Neural cell (in vitro differentiated cells): Measurements from ENCODE around the gene P2RY11. TPM values are rescaled to one million over a fixed set of nuclear protein-coding genes. Genes with fewer than 3 reads are reported as not detected.

Source experiments
- H2AFZ ChIP-seq: fragments of 200-600, 300-800 bp; sonication (generic), shearing (Covaris generic); 2 replicates; pipeline ENCODE4 v1.6.0; 2014; ENCODE audit warnings: low read depth, mild to moderate bottlenecking, antibody characterized with exemption, low read length, moderate library complexity
- H3F3A ChIP-seq: fragments of 200-600 bp; shearing (Covaris generic); 2 replicates; pipeline ENCODE4 v1.6.1; 2016; ENCODE audit warnings: mild to moderate bottlenecking, moderate library complexity, mixed read lengths, antibody characterized with exemption, low read length; ENCODE audit not compliant: insufficient read depth, poor library complexity, severe bottlenecking
- H3K27ac ChIP-seq: fragments of 200-600, 300-800 bp; sonication (generic), shearing (Covaris generic); 2 replicates; pipeline ENCODE4 v1.5.1; 2014; ENCODE audit warnings: mild to moderate bottlenecking, low read length, moderate library complexity
- H3K27me3 ChIP-seq: fragments of 300-800, 200-600 bp; sonication (generic), shearing (Covaris generic); 2 replicates; pipeline ENCODE4 v1.6.0; 2014; ENCODE audit warnings: mild to moderate bottlenecking, low read depth, low read length, moderate library complexity; ENCODE audit not compliant: insufficient read depth
- H3K36me3 ChIP-seq: fragments of 300-800, 200-600 bp; sonication (generic), shearing (Covaris generic); 2 replicates; pipeline ENCODE4 v1.5.1; 2014; ENCODE audit warnings: mild to moderate bottlenecking, antibody characterized with exemption, low read length, moderate library complexity; ENCODE audit not compliant: insufficient read depth
- H3K4me2 ChIP-seq: fragments of 300-800, 200-600 bp; sonication (generic), shearing (Covaris generic); 2 replicates; pipeline ENCODE4 v1.6.0; 2014; ENCODE audit warnings: mild to moderate bottlenecking, low read length
- H3K4me3 ChIP-seq: fragments of 300-800, 200-600 bp; sonication (generic), shearing (Covaris generic); 2 replicates; pipeline ENCODE4 v1.5.1; 2014; ENCODE audit warnings: mild to moderate bottlenecking, low read length, moderate library complexity
- H3K79me2 ChIP-seq: fragments of 200-600 bp; shearing (Covaris generic); replicated peaks from 2 replicates; pipeline ENCODE4 v1.6.0; 2014; ENCODE audit warnings: mild to moderate bottlenecking, low read length, moderate library complexity; ENCODE audit not compliant: insufficient read depth
- H3K9ac ChIP-seq: fragments of 300-800, 200-600 bp; sonication (generic), shearing (Covaris generic); 2 replicates; pipeline ENCODE4 v1.6.1; 2016; ENCODE audit warnings: mild to moderate bottlenecking, low read length, mixed read lengths
- H3K9me2 ChIP-seq: fragments of 200-600 bp; shearing (Covaris generic); 2 replicates; pipeline ENCODE4 v1.6.1; 2016; ENCODE audit warnings: mild to moderate bottlenecking, low read length, mixed read lengths; ENCODE audit not compliant: insufficient read depth
- H3K9me3 ChIP-seq: fragments of 200-600, 300-800 bp; sonication (generic), shearing (Covaris generic); 2 replicates; pipeline ENCODE4 v1.6.1; 2016; ENCODE audit warnings: mild to moderate bottlenecking, mixed run types, low read length, moderate library complexity, mixed read lengths
- H4K20me1 ChIP-seq: fragments of 200-600 bp; shearing (Covaris generic); 2 replicates; pipeline ENCODE4 v1.6.1; 2016; ENCODE audit warnings: mild to moderate bottlenecking, mixed run types; ENCODE audit not compliant: insufficient read depth
- EP300 ChIP-seq: fragments of 450-650 bp; conservative IDR thresholded peaks from 2 replicates; pipeline ENCODE4 v1.6.1; 2014; ENCODE audit warnings: antibody characterized with exemption, mild to moderate bottlenecking, moderate library complexity; ENCODE audit not compliant: poor library complexity, severe bottlenecking
- EZH2 ChIP-seq: fragments of 200-600, 300-800 bp; shearing (Covaris generic), sonication (generic); IDR thresholded peaks from 2 replicates; pipeline ENCODE4 v1.6.1; 2014; ENCODE audit warnings: antibody characterized with exemption, low read length, borderline replicate concordance, mild to moderate bottlenecking; ENCODE audit not compliant: insufficient read depth, poor library complexity, severe bottlenecking
- RAD21 ChIP-seq: fragments of 450-650 bp; conservative IDR thresholded peaks from 2 replicates; pipeline ENCODE4 v1.6.1; 2014; ENCODE audit warnings: antibody characterized with exemption, mild to moderate bottlenecking, moderate library complexity
- REST ChIP-seq: IDR thresholded peaks from 2 replicates; pipeline ENCODE4 v1.6.1; 2012; ENCODE audit warnings: borderline replicate concordance
- SMC3 ChIP-seq: fragments of 450-650 bp; conservative IDR thresholded peaks from 2 replicates; pipeline ENCODE4 v1.6.1; 2014; ENCODE audit warnings: antibody characterized with exemption, mild to moderate bottlenecking, moderate library complexity; ENCODE audit not compliant: poor library complexity
- TAF1 ChIP-seq: IDR thresholded peaks from 2 replicates; pipeline ENCODE4 v1.6.1; 2012; ENCODE audit warnings: low read depth
- polyA plus RNA-seq: library from polyadenylated mRNA; depleted of rRNA; stranded (reverse); fragments of >200 nt; gene quantifications from 2 replicates; pipeline ENCODE4 v1.2.3, GENCODE V29; 2014

The P2RY11 gene
- polyA plus RNA-seq, 1 donor from 2014 or later: 5.4 TPM

- Histone ChIP-seq H3F3A (no peaks in the 10 kb centered on the region), H3K79me2 (no peaks in the 10 kb centered on the region), H3K27ac (no peak overlapping the region), H2AFZ (no peak overlapping the region), H3K36me3 (no peaks in the 10 kb centered on the region), H3K9me3 (no peaks in the 10 kb centered on the region), H3K9me2 (no peaks in the 10 kb centered on the region), H3K4me3 (no peak overlapping the region), H4K20me1 (no peaks in the 10 kb centered on the region), H3K27me3 (no peaks in the 10 kb centered on the region), H3K4me2 (no peak overlapping the region), H3K9ac (no peak overlapping the region)
- TF ChIP-seq TAF1 (no peak), EP300 (no peak), EZH2 (no peak), RAD21 (no peak)
These were observed 21.4 kb downstream of the P2RY11 start for GRCh38 chr19:10132905-10133304.

DNA sequence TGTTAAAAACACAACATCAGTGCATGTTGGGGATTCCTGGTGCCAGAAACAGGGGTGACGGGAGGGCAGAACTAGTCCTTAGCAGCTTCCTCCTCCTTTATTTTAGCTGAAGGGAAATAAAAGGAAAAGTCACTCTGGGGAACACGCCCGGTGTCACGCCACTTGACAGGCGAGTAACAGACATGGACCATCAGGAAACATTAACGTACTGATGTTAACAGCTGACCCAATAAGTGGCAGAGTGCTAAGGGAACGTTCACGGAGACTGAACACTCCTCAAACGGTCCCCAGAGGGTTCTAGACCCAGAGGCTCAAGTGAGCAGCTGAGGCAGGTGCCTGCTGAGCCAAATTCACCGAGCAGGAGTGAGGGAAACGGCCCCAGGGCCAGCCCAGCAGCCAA, 22.1 kb downstream of the P2RY11 start:
- no peaks in the 10 kb centered on the region for H3K9me3 ChIP-seq
- no peak overlapping the region for H3K4me3 ChIP-seq
- H3F3A ChIP-seq: no peaks in the 10 kb centered on the region
- no peaks in the 10 kb centered on the region for H4K20me1 ChIP-seq
- no peak overlapping the region for H3K27ac ChIP-seq
- no peaks in the 10 kb centered on the region for H3K79me2 ChIP-seq
- no peak overlapping the region for H3K9ac ChIP-seq
- no peaks in the 10 kb centered on the region for H3K36me3 ChIP-seq
- no peaks in the 10 kb centered on the region for H3K9me2 ChIP-seq
- no peak overlapping the region for H2AFZ ChIP-seq
- H3K27me3 ChIP-seq: no peaks in the 10 kb centered on the region
- TF ChIP-seq TAF1: no peak
- TF ChIP-seq SMC3: no peak
- TF ChIP-seq REST: no peak
- H3K4me2 ChIP-seq: no peak overlapping the region

- Histone ChIP-seq H3K9me2 (no peaks in the 10 kb centered on the region), H3K4me2 (no peak overlapping the region), H2AFZ (no peak overlapping the region), H3K9ac (no peak overlapping the region), H3K36me3 (no peaks in the 10 kb centered on the region), H3K27ac (no peak overlapping the region), H3K27me3 (no peaks in the 10 kb centered on the region), H4K20me1 (no peaks in the 10 kb centered on the region), H3K79me2 (no peaks in the 10 kb centered on the region), H3K4me3 (no peak overlapping the region), H3F3A (no peaks in the 10 kb centered on the region), H3K9me3 (no peaks in the 10 kb centered on the region)
- TF ChIP-seq REST: no peak
- no peak for TF ChIP-seq EP300
These were observed 22.5 kb downstream of the P2RY11 start for GRCh38 chr19:10134040-10134439.
